WTC11 (cell line): Measurements from ENCODE around the gene AFAP1L1. TPM values are rescaled to one million over a fixed set of nuclear protein-coding genes. Genes with fewer than 3 reads are reported as not detected.

Experiments
- ATAC-seq: fragments of 200-7000 bp; cut with Tn5 transposase; 2 replicates; pipeline ENCODE4 v1.10.0; 2021; ENCODE audit warnings: mild to moderate bottlenecking, moderate library complexity
- CTCF ChIA-PET: fragments of 300-600 bp; sonication (Branson Sonifier 250); formaldehyde crosslinking; loops from one replicate; lab custom pipeline; 2021; ENCODE audit warnings: antibody characterized with exemption; lab: Charles Lee
- POLR2A ChIA-PET: fragments of 350-600 bp; sonication (Branson Sonifier 250); formaldehyde crosslinking; loops from one replicate; lab custom pipeline; 2021; ENCODE audit warnings: antibody characterized with exemption; lab: Charles Lee
- DNase-seq: peaks from one replicate; pipeline ENCODE4 v3.0.0; 2021; ENCODE audit warnings: low spot score
- H3K27ac Mint-ChIP-seq: 2 replicates; pipeline ENCODE4 v1.8.0; 2021; ENCODE audit warnings: mixed read lengths
- H3K27me3 Mint-ChIP-seq: 2 replicates; pipeline ENCODE4 v1.8.0; 2021; ENCODE audit warnings: low read depth, mild to moderate bottlenecking, moderate library complexity, mixed read lengths
- H3K36me3 Mint-ChIP-seq: 2 replicates; pipeline ENCODE4 v1.8.0; 2021; ENCODE audit warnings: mixed read lengths
- H3K4me1 Mint-ChIP-seq: 2 replicates; pipeline ENCODE4 v1.8.0; 2022; ENCODE audit warnings: mixed read lengths
- H3K4me3 Mint-ChIP-seq: 2 replicates; pipeline ENCODE4 v1.8.0; 2021; ENCODE audit warnings: mild to moderate bottlenecking, moderate library complexity, mixed read lengths
- H3K9me3 Mint-ChIP-seq: 2 replicates; pipeline ENCODE4 v1.8.0; 2021; ENCODE audit warnings: mixed read lengths
- CBFB ChIP-seq: sonication (generic); formaldehyde crosslinking; IDR thresholded peaks from 2 replicates; pipeline ENCODE4 v1.8.1; 2022; ENCODE audit warnings: mild to moderate bottlenecking, low read depth, missing genetic modification reagents
- CDX4 ChIP-seq: fragments of 250-450 bp; sonication (Bioruptor Pico); IDR thresholded peaks from 2 replicates; pipeline ENCODE4 v1.9.0; 2021; ENCODE audit warnings: moderate library complexity, mild to moderate bottlenecking, inconsistent platforms, borderline replicate concordance
- E2F5 ChIP-seq: sonication (generic); formaldehyde crosslinking; IDR thresholded peaks from 2 replicates; pipeline ENCODE4 v1.8.1; 2022; ENCODE audit warnings: mild to moderate bottlenecking, moderate library complexity, missing genetic modification reagents
- FOXJ3 ChIP-seq: sonication (generic); formaldehyde crosslinking; IDR thresholded peaks from 2 replicates; pipeline ENCODE4 v1.9.0; 2021; ENCODE audit warnings: missing genetic modification reagents, mild to moderate bottlenecking, borderline replicate concordance
- JUN ChIP-seq: sonication (generic); formaldehyde crosslinking; IDR thresholded peaks from 2 replicates; pipeline ENCODE4 v1.8.0; 2023; ENCODE audit warnings: mild to moderate bottlenecking, missing genetic modification reagents
- NFYB ChIP-seq: sonication (generic); formaldehyde crosslinking; conservative IDR thresholded peaks from 2 replicates; pipeline ENCODE4 v1.8.0; 2022; ENCODE audit warnings: low read depth, missing genetic modification reagents
- PRRX2 ChIP-seq: fragments of 250-450 bp; sonication (Bioruptor Pico); IDR thresholded peaks from 2 replicates; pipeline ENCODE4 v1.8.0; 2021; ENCODE audit warnings: mild to moderate bottlenecking
- RELA ChIP-seq: sonication (generic); formaldehyde crosslinking; IDR thresholded peaks from 2 replicates; pipeline ENCODE4 v1.8.1; 2022; ENCODE audit warnings: missing genetic modification reagents, mild to moderate bottlenecking, borderline replicate concordance
- RORB ChIP-seq: fragments of 250-450 bp; sonication (Bioruptor Pico); IDR thresholded peaks from 2 replicates; pipeline ENCODE4 v1.9.0; 2021; ENCODE audit warnings: mild to moderate bottlenecking
- SOX15 ChIP-seq: fragments of 250-450 bp; sonication (Bioruptor Pico); IDR thresholded peaks from 2 replicates; pipeline ENCODE4 v1.9.0; 2021; ENCODE audit warnings: mild to moderate bottlenecking
- USF2 ChIP-seq: sonication (generic); formaldehyde crosslinking; IDR thresholded peaks from 2 replicates; pipeline ENCODE4 v1.8.1; 2023; ENCODE audit warnings: mild to moderate bottlenecking, missing genetic modification reagents, moderate library complexity
- ZNF263 ChIP-seq: sonication (generic); formaldehyde crosslinking; IDR thresholded peaks from 2 replicates; pipeline ENCODE4 v1.8.1; 2022; ENCODE audit warnings: low read depth, mild to moderate bottlenecking, moderate library complexity, missing genetic modification reagents
- ZNF317 ChIP-seq: sonication (generic); formaldehyde crosslinking; IDR thresholded peaks from 2 replicates; pipeline ENCODE4 v1.8.1; 2023; ENCODE audit warnings: low read depth, mild to moderate bottlenecking, moderate library complexity, missing genetic modification reagents, borderline replicate concordance
- total RNA-seq: library from RNA; stranded (reverse); gene quantifications from 3 replicates; pipeline ENCODE4 v1.2.3, GENCODE V29; 2021
- TF ChIP-seq, protein P1 (sequence below): sonication (generic); formaldehyde crosslinking; conservative IDR thresholded peaks from 2 replicates; pipeline ENCODE4 v1.8.1; 2022; ENCODE audit warnings: mild to moderate bottlenecking, missing genetic modification reagents
- TF ChIP-seq, protein P2 (sequence below): sonication (generic); formaldehyde crosslinking; IDR thresholded peaks from 2 replicates; pipeline ENCODE4 v1.8.1; 2023; ENCODE audit warnings: mild to moderate bottlenecking, missing genetic modification reagents
- TF ChIP-seq, protein P3 (sequence below): sonication (generic); formaldehyde crosslinking; IDR thresholded peaks from 2 replicates; pipeline ENCODE4 v1.8.0; 2022; ENCODE audit warnings: mild to moderate bottlenecking, missing genetic modification reagents
- TF ChIP-seq, protein P4 (sequence below): sonication (generic); formaldehyde crosslinking; IDR thresholded peaks from 2 replicates; pipeline ENCODE4 v1.8.1; 2022; ENCODE audit warnings: low read depth, mild to moderate bottlenecking, moderate library complexity, missing genetic modification reagents, borderline replicate concordance
- TF ChIP-seq, protein P5 (sequence below): fragments of 250-450 bp; sonication (Bioruptor Pico); conservative IDR thresholded peaks from 2 replicates; pipeline ENCODE4 v1.9.0; 2021; ENCODE audit warnings: mild to moderate bottlenecking
- TF ChIP-seq, protein P6 (sequence below): sonication (generic); formaldehyde crosslinking; IDR thresholded peaks from 2 replicates; pipeline ENCODE4 v1.8.1; 2022; ENCODE audit warnings: missing genetic modification reagents, borderline replicate concordance

Gene AFAP1L1
- total RNA-seq, 1 experiment from 2014 or later: 8.4 TPM

DNA sequence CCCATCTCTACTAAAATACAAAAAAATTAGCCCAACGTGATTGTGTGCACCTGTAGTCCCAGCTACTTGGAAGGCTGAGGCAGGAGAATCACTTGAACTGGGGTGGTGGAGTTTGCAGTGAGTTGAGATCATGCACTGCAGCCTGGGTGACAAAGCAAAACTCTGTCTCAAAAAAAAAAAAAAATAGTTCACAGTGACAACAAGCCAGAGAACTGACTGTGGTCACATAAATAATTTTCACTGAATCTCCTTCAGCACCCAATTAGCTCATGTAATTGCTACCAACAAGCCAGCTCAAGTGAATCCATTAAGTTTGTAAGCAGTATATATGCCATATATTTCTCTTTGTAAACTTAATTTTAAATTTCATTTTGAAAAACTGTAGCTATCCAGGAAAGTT lies 14.5 kb upstream of the AFAP1L1 start:
- ATAC-seq (no peak), DNase-seq (no peak)
- H3K4me3 Mint-ChIP-seq: no peak overlapping the region
- ChIA-PET CTCF (interaction anchor here (1.6 kb wide), 1 partner anchor 19 kb away, joined by 7 read pairs; no protein-coding TSS in a partner anchor), POLR2A (no interaction called here)
- no peaks in the 10 kb centered on the region for H3K4me1 Mint-ChIP-seq
- H3K9me3 Mint-ChIP-seq: no peaks in the 10 kb centered on the region
- no peaks in the 10 kb centered on the region for H3K36me3 Mint-ChIP-seq
- no peak overlapping the region for H3K27ac Mint-ChIP-seq
- no peaks in the 10 kb centered on the region; the same call in none of the 2 replicates for H3K27me3 Mint-ChIP-seq
- TF ChIP-seq FOXJ3 (CRISPR knock-in tag): no peak
- TF ChIP-seq ZNF317 (CRISPR knock-in tag): no peak
- TF ChIP-seq, protein P1, sequence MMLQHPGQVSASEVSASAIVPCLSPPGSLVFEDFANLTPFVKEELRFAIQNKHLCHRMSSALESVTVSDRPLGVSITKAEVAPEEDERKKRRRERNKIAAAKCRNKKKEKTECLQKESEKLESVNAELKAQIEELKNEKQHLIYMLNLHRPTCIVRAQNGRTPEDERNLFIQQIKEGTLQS (CRISPR knock-in tag): no peak
- TF ChIP-seq USF2 (CRISPR knock-in tag): no peak
- TF ChIP-seq JUN (CRISPR knock-in tag): no peak
- no peak for TF ChIP-seq ZNF263 (CRISPR knock-in tag)
- TF ChIP-seq E2F5 (CRISPR knock-in tag): no peak
- TF ChIP-seq, protein P2, sequence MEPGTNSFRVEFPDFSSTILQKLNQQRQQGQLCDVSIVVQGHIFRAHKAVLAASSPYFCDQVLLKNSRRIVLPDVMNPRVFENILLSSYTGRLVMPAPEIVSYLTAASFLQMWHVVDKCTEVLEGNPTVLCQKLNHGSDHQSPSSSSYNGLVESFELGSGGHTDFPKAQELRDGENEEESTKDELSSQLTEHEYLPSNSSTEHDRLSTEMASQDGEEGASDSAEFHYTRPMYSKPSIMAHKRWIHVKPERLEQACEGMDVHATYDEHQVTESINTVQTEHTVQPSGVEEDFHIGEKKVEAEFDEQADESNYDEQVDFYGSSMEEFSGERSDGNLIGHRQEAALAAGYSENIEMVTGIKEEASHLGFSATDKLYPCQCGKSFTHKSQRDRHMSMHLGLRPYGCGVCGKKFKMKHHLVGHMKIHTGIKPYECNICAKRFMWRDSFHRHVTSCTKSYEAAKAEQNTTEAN: no peak
- no peak for TF ChIP-seq RORB (CRISPR knock-in tag)
- TF ChIP-seq, protein P3, sequence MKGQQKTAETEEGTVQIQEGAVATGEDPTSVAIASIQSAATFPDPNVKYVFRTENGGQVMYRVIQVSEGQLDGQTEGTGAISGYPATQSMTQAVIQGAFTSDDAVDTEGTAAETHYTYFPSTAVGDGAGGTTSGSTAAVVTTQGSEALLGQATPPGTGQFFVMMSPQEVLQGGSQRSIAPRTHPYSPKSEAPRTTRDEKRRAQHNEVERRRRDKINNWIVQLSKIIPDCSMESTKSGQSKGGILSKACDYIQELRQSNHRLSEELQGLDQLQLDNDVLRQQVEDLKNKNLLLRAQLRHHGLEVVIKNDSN: no peak

GRCh38 chr5:149257889-149258705 lies 13.6 kb upstream of the AFAP1L1 start:
- no peak overlapping the region for H3K4me3 Mint-ChIP-seq
- no peak overlapping the region for H3K27ac Mint-ChIP-seq
- no peaks in the 10 kb centered on the region for H3K9me3 Mint-ChIP-seq
- H3K27me3 Mint-ChIP-seq: no peaks in the 10 kb centered on the region; the same call in none of the 2 replicates
- TF ChIP-seq, protein P4, sequence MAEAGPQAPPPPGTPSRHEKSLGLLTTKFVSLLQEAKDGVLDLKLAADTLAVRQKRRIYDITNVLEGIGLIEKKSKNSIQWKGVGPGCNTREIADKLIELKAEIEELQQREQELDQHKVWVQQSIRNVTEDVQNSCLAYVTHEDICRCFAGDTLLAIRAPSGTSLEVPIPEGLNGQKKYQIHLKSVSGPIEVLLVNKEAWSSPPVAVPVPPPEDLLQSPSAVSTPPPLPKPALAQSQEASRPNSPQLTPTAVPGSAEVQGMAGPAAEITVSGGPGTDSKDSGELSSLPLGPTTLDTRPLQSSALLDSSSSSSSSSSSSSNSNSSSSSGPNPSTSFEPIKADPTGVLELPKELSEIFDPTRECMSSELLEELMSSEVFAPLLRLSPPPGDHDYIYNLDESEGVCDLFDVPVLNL (CRISPR knock-in tag): no peak
- ATAC-seq (no peak), DNase-seq (no peak)
- ChIA-PET POLR2A (no interaction called here), CTCF (interaction anchor here (1.1 to 1.6 kb wide), 2 partner anchors 20 to 133 kb away, joined by 4 to 7 read pairs; no protein-coding TSS in a partner anchor)
- no peaks in the 10 kb centered on the region for H3K36me3 Mint-ChIP-seq
- no peaks in the 10 kb centered on the region for H3K4me1 Mint-ChIP-seq

DNA sequence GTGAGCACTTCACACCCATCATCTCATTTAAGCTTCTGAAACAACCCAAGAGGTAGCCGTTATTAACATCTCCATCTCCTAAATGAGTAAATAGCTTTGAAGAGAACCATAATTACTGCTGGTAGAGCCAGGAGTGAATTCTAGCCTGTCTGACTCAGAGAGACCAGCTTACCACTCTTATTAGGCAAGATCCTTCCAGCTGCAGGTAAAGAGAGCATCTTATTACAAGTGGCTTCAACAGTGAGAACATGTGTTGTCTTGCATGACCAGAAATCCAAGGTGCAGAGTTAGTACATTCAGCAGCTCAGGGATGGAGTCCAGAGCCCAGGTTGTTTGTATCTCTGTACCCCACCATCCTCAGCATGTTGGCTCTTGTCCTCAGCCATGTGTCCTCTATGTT lies 10.9 kb upstream of the AFAP1L1 start:
- peaks cover 14% of the 10 kb centered on the region for H3K27me3 Mint-ChIP-seq
- DNase-seq (no peak), ATAC-seq (no peak)
- no peak overlapping the region for H3K4me3 Mint-ChIP-seq
- POLR2A ChIA-PET: no interaction called here
- no peaks in the 10 kb centered on the region for H3K9me3 Mint-ChIP-seq
- no peaks in the 10 kb centered on the region for H3K36me3 Mint-ChIP-seq
- peaks cover 8% of the 10 kb centered on the region for H3K4me1 Mint-ChIP-seq
- H3K27ac Mint-ChIP-seq: no peak overlapping the region
- CTCF ChIA-PET: no interaction called here
- no peak for TF ChIP-seq CDX4
- no peak for TF ChIP-seq RELA (CRISPR knock-in tag)
- TF ChIP-seq, protein P5, sequence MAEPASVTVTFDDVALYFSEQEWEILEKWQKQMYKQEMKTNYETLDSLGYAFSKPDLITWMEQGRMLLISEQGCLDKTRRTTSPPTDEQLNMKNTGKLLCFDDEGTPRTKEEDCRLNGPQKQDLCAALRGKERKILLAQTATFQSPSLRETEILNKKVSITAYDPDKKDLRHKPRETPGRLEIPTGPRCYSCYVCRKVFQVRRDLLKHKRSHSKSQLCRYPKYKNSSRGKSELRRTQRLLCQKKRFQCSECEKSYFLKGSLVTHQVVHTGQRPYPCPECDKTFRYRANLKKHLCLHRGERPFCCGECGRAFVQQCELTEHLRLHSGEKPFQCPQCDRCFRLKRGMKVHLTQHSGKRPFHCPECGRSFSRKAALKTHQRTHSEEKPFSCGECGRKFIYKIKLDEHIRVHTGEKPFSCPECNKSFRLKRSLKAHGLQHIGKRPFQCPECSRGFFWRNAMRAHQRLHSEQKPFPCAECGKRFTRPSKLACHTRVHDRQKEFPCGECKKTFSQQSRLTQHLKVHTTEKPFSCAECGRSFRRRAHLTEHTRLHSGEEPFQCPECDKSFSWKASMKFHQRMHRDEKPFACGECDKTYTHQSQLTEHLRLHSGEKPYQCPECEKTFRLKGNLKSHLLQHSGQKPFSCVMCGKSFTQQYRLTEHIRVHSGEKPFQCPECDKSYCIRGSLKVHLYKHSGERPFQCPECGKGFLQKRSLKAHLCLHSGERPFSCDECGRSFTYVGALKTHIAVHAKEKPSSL: no peak
- TF ChIP-seq SOX15 (CRISPR knock-in tag): no peak
- TF ChIP-seq CBFB (CRISPR knock-in tag): no peak
- TF ChIP-seq NFYB: no peak
- TF ChIP-seq PRRX2 (CRISPR knock-in tag): no peak
- TF ChIP-seq, protein P6, sequence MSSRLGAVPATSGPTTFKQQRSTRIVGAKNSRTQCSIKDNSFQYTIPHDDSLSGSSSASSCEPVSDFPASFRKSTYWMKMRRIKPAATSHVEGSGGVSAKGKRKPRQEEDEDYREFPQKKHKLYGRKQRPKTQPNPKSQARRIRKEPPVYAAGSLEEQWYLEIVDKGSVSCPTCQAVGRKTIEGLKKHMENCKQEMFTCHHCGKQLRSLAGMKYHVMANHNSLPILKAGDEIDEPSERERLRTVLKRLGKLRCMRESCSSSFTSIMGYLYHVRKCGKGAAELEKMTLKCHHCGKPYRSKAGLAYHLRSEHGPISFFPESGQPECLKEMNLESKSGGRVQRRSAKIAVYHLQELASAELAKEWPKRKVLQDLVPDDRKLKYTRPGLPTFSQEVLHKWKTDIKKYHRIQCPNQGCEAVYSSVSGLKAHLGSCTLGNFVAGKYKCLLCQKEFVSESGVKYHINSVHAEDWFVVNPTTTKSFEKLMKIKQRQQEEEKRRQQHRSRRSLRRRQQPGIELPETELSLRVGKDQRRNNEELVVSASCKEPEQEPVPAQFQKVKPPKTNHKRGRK: no peak
